K562 (cell line): ENCODE data around the gene HSD11B1. TPM values are rescaled to one million over a fixed set of nuclear protein-coding genes. Genes with fewer than 3 reads are reported as not detected.

Experiments used
- ARID1B ChIP-seq: fragments of 450-650 bp; IDR thresholded peaks from 2 replicates; pipeline ENCODE4 v1.6.1; 2016; ENCODE audit warnings: antibody characterized with exemption, mild to moderate bottlenecking, inconsistent platforms
- BHLHE40 ChIP-seq: IDR thresholded peaks from 2 replicates; pipeline ENCODE4 v1.6.1; 2011; ENCODE audit warnings: low read length, improper control_type of control experiment
- FOXK1 ChIP-seq: sonication (generic); formaldehyde crosslinking; IDR thresholded peaks from 2 replicates; pipeline ENCODE4 v1.8.0; 2022; ENCODE audit warnings: missing genetic modification reagents, mild to moderate bottlenecking, borderline replicate concordance
- HMG20A ChIP-seq: fragments of 450-650 bp; formaldehyde crosslinking; conservative IDR thresholded peaks from 2 replicates; pipeline ENCODE4 v1.4.0; 2020; ENCODE audit warnings: mild to moderate bottlenecking, mixed read lengths
- JUND ChIP-seq, 2 experiments: IDR thresholded peaks; 2 replicates in 1 of 2; 3 replicates in 1 of 2; pipeline ENCODE4 v1.6.1; 2011; ENCODE audit warnings: borderline replicate concordance in 2 of 2, low read depth in 2 of 2, low read length in 2 of 2, improper control_type of control experiment in 1 of 2, missing biosample characterization in 1 of 2, missing genetic modification characterization in 1 of 2, missing genetic modification reagents in 1 of 2
- MXI1 ChIP-seq: IDR thresholded peaks from 2 replicates; pipeline ENCODE4 v1.6.1; 2011; ENCODE audit warnings: low read depth, mild to moderate bottlenecking, improper control_type of control experiment, low read length
- MYBL2 ChIP-seq, 2 experiments: fragments of 450-650 bp in 1 of 2; sonication (generic) in 1 of 2; formaldehyde crosslinking in 1 of 2; IDR thresholded peaks; 2 replicates each; pipeline versions ENCODE4 v1.6.1 to v1.8.1; 2017 to 2022; ENCODE audit warnings: borderline replicate concordance in 1 of 2, inconsistent platforms in 1 of 2, low read depth in 1 of 2, mild to moderate bottlenecking in 1 of 2, missing genetic modification reagents in 1 of 2, moderate library complexity in 1 of 2
- RBM22 ChIP-seq: fragments of 200-400 bp; formaldehyde crosslinking; IDR thresholded peaks from 2 replicates; pipeline ENCODE4 v1.6.1; 2018; ENCODE audit warnings: low read length, low read depth; ENCODE audit not compliant: poor library complexity, severe bottlenecking
- U2AF1 ChIP-seq: fragments of 200-400 bp; formaldehyde crosslinking; optimal IDR thresholded peaks from 2 replicates; pipeline ENCODE3; 2017; ENCODE audit warnings: mild to moderate bottlenecking, low read depth, low read length, moderate library complexity
- ZNF444 ChIP-seq: fragments of 250-450 bp; sonication (Bioruptor Pico); IDR thresholded peaks from 2 replicates; pipeline ENCODE4 v1.4.0; 2020; ENCODE audit warnings: mild to moderate bottlenecking, moderate library complexity
- ZNF780A ChIP-seq: fragments of 250-450 bp; sonication (Bioruptor Pico); IDR thresholded peaks from 2 replicates; pipeline ENCODE4 v1.5.0; 2021; ENCODE audit warnings: mild to moderate bottlenecking
- polyA plus RNA-seq, 8 experiments: library from polyadenylated mRNA; depleted of rRNA in 4 of 8; stranded (reverse) in 5 of 8; unstranded in 3 of 8; fragments of >200 nt; fragmentation: Nextera tagmentation in 2 of 8; fragmentation: Illumina TruSeq in 1 of 8; extraction: Ambion mirVana in 2 of 8; extraction: Trizol in 1 of 8; gene quantifications; 2 replicates each; pipeline versions ENCODE4 v1.2.1 to v1.2.3, GENCODE V29; 2011 to 2014; ENCODE audit warnings: inconsistent platforms in 1 of 8, missing spikeins in 1 of 8
- total RNA-seq, 7 experiments: library from RNA; depleted of rRNA in 6 of 7; stranded (reverse); fragments of >200 nt in 6 of 7; fragmentation: Illumina TruSeq in 2 of 7; extraction: Trizol in 2 of 7; gene quantifications; 2 replicates each; pipeline versions ENCODE4 v1.2.1 to v1.2.3, GENCODE V29; 2011 to 2021; ENCODE audit warnings: low replicate concordance in 1 of 7
- TF ChIP-seq, protein P1 (sequence below): sonication (generic); formaldehyde crosslinking; IDR thresholded peaks from 2 replicates; pipeline ENCODE4 v1.8.1; 2023; ENCODE audit warnings: mild to moderate bottlenecking, missing genetic modification reagents
- TF ChIP-seq, protein P2 (sequence below), 2 experiments: fragments of 450-650 bp; formaldehyde crosslinking in 1 of 2; IDR thresholded peaks; 2 replicates each; pipeline versions ENCODE4 v1.4.0 to v1.6.1; 2014 to 2020; ENCODE audit warnings: mild to moderate bottlenecking in 2 of 2, borderline replicate concordance in 1 of 2, low read depth in 1 of 2
- TF ChIP-seq, protein P3 (sequence below), 2 experiments: IDR thresholded peaks; 2 replicates each; pipeline ENCODE4 v1.6.1; 2011; ENCODE audit warnings: borderline replicate concordance in 1 of 2, control low read depth in 1 of 2, low read depth in 1 of 2, low read length in 1 of 2, mild to moderate bottlenecking in 1 of 2, mixed read lengths in 1 of 2, moderate library complexity in 1 of 2; ENCODE audit not compliant: insufficient read depth in 1 of 2, insufficient read length in 1 of 2, poor library complexity in 1 of 2, severe bottlenecking in 1 of 2; ENCODE audit errors: extremely low read depth in 1 of 2

HSD11B1 gene
- total and polyA plus RNA-seq, 9 of the 15 experiments (the other 6 are each of a cell fraction or from before 2014, with no cell fraction given) = 0.04 to 0.16 TPM; not detected in 7

DNA sequence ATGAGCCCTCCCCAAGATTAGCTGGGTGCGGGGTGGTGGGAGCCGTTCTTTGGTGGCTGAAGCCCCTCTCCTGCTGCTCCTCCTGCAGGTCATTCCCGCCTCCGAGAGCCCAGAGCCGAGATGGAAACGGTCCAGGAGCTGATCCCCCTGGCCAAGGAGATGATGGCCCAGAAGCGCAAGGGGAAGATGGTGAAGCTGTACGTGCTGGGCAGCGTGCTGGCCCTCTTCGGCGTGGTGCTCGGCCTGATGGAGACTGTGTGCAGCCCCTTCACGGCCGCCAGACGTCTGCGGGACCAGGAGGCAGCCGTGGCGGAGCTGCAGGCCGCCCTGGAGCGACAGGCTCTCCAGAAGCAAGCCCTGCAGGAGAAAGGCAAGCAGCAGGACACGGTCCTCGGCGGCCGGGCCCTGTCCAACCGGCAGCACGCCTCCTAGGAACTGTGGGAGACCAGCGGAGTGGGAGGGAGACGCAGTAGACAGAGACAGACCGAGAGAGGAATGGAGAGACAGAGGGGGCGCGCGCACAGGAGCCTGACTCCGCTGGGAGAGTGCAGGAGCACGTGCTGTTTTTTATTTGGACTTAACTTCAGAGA lies 29.0 kb upstream of the HSD11B1 start (continued):
- TF ChIP-seq U2AF1 (no peak), ZNF780A (CRISPR knock-in tag) (no peak), MXI1 (no peak), JUND (IDR thresholded peaks at IDR 0.05; ENCODE audit: borderline replicate concordance, low read depth, low read length) (no peak), JUND (tag; IDR thresholded peaks at IDR 0.05; ENCODE audit: borderline replicate concordance, low read depth, low read length) (no peak), HMG20A (CRISPR knock-in tag) (no peak), MYBL2 (IDR thresholded peaks at IDR 0.05; ENCODE audit: low read depth) (no peak), MYBL2 (CRISPR knock-in tag; IDR thresholded peaks at IDR 0.05; ENCODE audit: borderline replicate concordance) (no peak), ARID1B (no peak), ZNF444 (CRISPR knock-in tag) (no peak), RBM22 (no peak), FOXK1 (CRISPR knock-in tag) (peak; percentile 61; the same call in 1 of the 2 replicates), BHLHE40 (peak; percentile 57)
- TF ChIP-seq, protein P1, sequence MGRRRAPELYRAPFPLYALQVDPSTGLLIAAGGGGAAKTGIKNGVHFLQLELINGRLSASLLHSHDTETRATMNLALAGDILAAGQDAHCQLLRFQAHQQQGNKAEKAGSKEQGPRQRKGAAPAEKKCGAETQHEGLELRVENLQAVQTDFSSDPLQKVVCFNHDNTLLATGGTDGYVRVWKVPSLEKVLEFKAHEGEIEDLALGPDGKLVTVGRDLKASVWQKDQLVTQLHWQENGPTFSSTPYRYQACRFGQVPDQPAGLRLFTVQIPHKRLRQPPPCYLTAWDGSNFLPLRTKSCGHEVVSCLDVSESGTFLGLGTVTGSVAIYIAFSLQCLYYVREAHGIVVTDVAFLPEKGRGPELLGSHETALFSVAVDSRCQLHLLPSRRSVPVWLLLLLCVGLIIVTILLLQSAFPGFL (CRISPR knock-in tag) = no peak
- TF ChIP-seq, protein P2, sequence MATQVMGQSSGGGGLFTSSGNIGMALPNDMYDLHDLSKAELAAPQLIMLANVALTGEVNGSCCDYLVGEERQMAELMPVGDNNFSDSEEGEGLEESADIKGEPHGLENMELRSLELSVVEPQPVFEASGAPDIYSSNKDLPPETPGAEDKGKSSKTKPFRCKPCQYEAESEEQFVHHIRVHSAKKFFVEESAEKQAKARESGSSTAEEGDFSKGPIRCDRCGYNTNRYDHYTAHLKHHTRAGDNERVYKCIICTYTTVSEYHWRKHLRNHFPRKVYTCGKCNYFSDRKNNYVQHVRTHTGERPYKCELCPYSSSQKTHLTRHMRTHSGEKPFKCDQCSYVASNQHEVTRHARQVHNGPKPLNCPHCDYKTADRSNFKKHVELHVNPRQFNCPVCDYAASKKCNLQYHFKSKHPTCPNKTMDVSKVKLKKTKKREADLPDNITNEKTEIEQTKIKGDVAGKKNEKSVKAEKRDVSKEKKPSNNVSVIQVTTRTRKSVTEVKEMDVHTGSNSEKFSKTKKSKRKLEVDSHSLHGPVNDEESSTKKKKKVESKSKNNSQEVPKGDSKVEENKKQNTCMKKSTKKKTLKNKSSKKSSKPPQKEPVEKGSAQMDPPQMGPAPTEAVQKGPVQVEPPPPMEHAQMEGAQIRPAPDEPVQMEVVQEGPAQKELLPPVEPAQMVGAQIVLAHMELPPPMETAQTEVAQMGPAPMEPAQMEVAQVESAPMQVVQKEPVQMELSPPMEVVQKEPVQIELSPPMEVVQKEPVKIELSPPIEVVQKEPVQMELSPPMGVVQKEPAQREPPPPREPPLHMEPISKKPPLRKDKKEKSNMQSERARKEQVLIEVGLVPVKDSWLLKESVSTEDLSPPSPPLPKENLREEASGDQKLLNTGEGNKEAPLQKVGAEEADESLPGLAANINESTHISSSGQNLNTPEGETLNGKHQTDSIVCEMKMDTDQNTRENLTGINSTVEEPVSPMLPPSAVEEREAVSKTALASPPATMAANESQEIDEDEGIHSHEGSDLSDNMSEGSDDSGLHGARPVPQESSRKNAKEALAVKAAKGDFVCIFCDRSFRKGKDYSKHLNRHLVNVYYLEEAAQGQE (IDR thresholded peaks at IDR 0.05; ENCODE audit: borderline replicate concordance) = no peak
- TF ChIP-seq, protein P2 (CRISPR knock-in tag; IDR thresholded peaks at IDR 0.05; ENCODE audit: low read depth) = peak; percentile 49; the same call in 1 of the 2 replicates
- TF ChIP-seq, protein P3, sequence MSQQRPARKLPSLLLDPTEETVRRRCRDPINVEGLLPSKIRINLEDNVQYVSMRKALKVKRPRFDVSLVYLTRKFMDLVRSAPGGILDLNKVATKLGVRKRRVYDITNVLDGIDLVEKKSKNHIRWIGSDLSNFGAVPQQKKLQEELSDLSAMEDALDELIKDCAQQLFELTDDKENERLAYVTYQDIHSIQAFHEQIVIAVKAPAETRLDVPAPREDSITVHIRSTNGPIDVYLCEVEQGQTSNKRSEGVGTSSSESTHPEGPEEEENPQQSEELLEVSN (IDR thresholded peaks at IDR 0.05; ENCODE audit: borderline replicate concordance in 1 of 2, extremely low read depth in 1 of 2, insufficient read depth in 1 of 2, insufficient read length in 1 of 2, low read depth in 1 of 2, low read length in 1 of 2, poor library complexity in 1 of 2, severe bottlenecking in 1 of 2) = peak in 1 of 2 experiments; percentile 18
